Hair follicle dermal papilla cell (primary cell): ENCODE measurements around the gene FOXD4L1. TPM values are rescaled to one million over a fixed set of nuclear protein-coding genes. Genes with fewer than 3 reads are reported as not detected.

ENCODE experiments used
- total RNA-seq: library from RNA; depleted of rRNA; stranded (reverse); fragments of >200 nt; gene quantifications from 2 replicates; pipeline ENCODE4 v1.2.3, GENCODE V29; 2012

The FOXD4L1 gene
- 0.12 and 0.32 TPM in 2 replicates for total RNA-seq

DNA sequence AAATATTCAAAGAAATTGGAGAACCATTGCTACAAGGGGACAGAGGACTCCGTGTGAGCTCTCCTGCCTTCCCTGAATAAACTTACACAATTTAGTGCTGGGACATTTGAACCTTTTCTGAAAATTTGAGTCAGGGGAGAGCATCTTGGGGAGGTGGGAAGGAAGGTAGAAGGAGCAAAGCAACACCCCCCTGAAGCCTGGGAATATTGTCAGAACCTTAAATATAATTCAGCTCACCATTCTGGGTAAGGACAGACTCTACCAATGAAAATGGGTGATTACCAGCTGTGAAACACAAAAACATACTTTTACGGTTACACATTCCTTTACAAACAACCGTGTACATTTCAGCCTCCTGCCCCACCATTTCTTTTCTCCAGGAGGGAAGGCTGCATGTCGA lies at the start of gene FOXD4L1:
Gene FOXD4L1 (plus strand): TSS at position 301 of the 400 bp plus-strand sequence. CDS start 592 bp downstream, outside the sequence.

Other genes starting within 250 kb of the FOXD4L1 start
- gene PAX8, start 219.7 kb upstream of the FOXD4L1 start, total RNA-seq: 9.2 and 19.8 TPM in 2 replicates
- gene ZNG1B, start 61.0 kb upstream of the FOXD4L1 start, total RNA-seq: 20.5 and 21.9 TPM in 2 replicates
- 9.6 and 13.3 TPM in 2 replicates for gene RABL2A, start 128.6 kb downstream of the FOXD4L1 start, total RNA-seq